Mucosa of descending colon (tissue), 3 donors: ENCODE measurements around the gene UBE2F. TPM values are rescaled to one million over a fixed set of nuclear protein-coding genes. Genes with fewer than 3 reads are reported as not detected.

ENCODE experiments used
- ATAC-seq: fragments of 200-7000 bp; cut with Tn5 transposase; one replicate; pipeline ENCODE4 v1.9.1; 2020; ENCODE audit warnings: mild to moderate bottlenecking, moderate library complexity
- DNase-seq, 3 donors: peaks; one replicate each; pipeline ENCODE4 v3.0.0-alpha.2; 2020
- H3K36me3 ChIP-seq: fragments of 200-600 bp; one replicate; pipeline ENCODE4 v1.8.0; 2021; ENCODE audit warnings: low read depth, mild to moderate bottlenecking
- H3K4me1 ChIP-seq: fragments of 200-600 bp; one replicate; pipeline ENCODE4 v1.8.0; 2021; ENCODE audit warnings: low read depth, mild to moderate bottlenecking
- H3K4me3 ChIP-seq: fragments of 200-600 bp; one replicate; pipeline ENCODE4 v1.8.0; 2021; ENCODE audit warnings: mild to moderate bottlenecking
- H3K9me3 ChIP-seq: fragments of 200-600 bp; one replicate; pipeline ENCODE4 v1.8.0; 2021; ENCODE audit warnings: mild to moderate bottlenecking
- intact Hi-C, 2 donors: fragments of 100-400 bp; cut with DNase I in 1 of 2; cut with micrococcal nuclease in 1 of 2; formaldehyde crosslinking; loops; one replicate each; pipeline versions ENCODE4 v1.11.0 to v1.11.1; 2022; cut with DNase I, micrococcal nuclease
- total RNA-seq, 3 donors: library from RNA; stranded (reverse); fragmentation: NEBNext Ultra II Directional in 2 of 3; extraction: Animal tissue kit (Norgen Biotek cat#: 25700) in 2 of 3; gene quantifications; one replicate each; pipeline versions ENCODE4 v1.2.1 to v1.2.4, GENCODE V29; 2021 to 2023
- TF ChIP-seq, protein P1 (sequence below): fragments of 200-600 bp; IDR thresholded peaks from one replicate; pipeline ENCODE4 v1.8.0; 2022; ENCODE audit warnings: antibody characterized with exemption, mild to moderate bottlenecking
- donor health status: DM: no; HTN: no; CAD: no; lungs with moderate emphysema.
- donor health status: DM: no; HTN: no; CAD: no.
- donor health status: DM: no; HTN: yes; CAD: no.

The UBE2F gene
- total RNA-seq, 3 donors from 2014 or later: 36.0 to 47.7 (median 40.4) TPM

DNA sequence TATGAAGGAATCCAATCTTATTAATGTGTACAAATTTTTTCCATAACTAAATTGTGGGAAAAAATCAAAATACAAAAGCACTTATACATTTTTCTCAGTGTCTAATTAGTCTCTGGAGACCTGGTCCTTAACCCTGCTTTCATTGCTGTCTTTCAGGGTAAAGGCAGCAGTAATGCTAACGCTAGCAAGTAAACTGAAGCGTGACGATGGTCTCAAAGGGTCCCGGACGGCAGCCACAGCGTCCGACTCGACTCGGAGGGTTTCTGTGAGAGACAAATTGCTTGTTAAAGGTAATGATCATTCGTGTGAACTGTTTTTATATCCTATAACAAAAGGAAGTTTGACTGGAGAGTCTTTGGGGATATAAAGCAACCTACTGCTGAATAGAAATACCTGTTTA, 6.1 kb downstream of the UBE2F start:
- no peaks in the 10 kb centered on the region for H3K9me3 ChIP-seq
- intact Hi-C loops: no loop called here
- H3K36me3 ChIP-seq: no peaks in the 10 kb centered on the region
- H3K4me1 ChIP-seq: peaks cover 15% of the 10 kb centered on the region
- TF ChIP-seq, protein P1, sequence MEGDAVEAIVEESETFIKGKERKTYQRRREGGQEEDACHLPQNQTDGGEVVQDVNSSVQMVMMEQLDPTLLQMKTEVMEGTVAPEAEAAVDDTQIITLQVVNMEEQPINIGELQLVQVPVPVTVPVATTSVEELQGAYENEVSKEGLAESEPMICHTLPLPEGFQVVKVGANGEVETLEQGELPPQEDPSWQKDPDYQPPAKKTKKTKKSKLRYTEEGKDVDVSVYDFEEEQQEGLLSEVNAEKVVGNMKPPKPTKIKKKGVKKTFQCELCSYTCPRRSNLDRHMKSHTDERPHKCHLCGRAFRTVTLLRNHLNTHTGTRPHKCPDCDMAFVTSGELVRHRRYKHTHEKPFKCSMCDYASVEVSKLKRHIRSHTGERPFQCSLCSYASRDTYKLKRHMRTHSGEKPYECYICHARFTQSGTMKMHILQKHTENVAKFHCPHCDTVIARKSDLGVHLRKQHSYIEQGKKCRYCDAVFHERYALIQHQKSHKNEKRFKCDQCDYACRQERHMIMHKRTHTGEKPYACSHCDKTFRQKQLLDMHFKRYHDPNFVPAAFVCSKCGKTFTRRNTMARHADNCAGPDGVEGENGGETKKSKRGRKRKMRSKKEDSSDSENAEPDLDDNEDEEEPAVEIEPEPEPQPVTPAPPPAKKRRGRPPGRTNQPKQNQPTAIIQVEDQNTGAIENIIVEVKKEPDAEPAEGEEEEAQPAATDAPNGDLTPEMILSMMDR: no peak
- DNase-seq (no peak), ATAC-seq (no peak)
- H3K4me3 ChIP-seq: no peak overlapping the region

DNA sequence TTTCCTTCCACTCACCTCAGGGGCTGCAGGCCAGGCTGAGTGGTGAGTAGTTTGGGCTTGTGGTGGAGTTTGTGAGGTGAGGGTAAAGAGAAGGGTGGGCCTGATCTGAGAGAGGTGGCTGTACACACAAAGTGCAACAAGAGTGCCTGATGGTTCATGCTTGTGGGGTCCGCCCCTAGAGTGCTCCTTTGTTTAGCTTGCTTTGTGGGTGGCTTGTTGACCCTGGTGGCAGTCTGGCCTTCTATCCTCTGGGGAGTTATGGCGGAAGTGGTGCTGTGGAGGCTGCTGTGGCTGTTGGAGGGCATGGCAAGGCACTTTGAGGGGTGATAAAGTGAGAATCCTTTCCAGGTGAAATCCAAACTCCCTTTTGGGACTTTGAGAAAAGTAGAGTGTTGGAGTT, 10.6 kb downstream of the UBE2F start:
- H3K36me3 ChIP-seq: no peaks in the 10 kb centered on the region
- TF ChIP-seq, protein P1: no peak
- intact Hi-C loops: no loop called here
- no peaks in the 10 kb centered on the region for H3K4me1 ChIP-seq
- no peak for DNase-seq
- no peak overlapping the region for H3K4me3 ChIP-seq
- no peaks in the 10 kb centered on the region for H3K9me3 ChIP-seq
- ATAC-seq: no peak

DNA sequence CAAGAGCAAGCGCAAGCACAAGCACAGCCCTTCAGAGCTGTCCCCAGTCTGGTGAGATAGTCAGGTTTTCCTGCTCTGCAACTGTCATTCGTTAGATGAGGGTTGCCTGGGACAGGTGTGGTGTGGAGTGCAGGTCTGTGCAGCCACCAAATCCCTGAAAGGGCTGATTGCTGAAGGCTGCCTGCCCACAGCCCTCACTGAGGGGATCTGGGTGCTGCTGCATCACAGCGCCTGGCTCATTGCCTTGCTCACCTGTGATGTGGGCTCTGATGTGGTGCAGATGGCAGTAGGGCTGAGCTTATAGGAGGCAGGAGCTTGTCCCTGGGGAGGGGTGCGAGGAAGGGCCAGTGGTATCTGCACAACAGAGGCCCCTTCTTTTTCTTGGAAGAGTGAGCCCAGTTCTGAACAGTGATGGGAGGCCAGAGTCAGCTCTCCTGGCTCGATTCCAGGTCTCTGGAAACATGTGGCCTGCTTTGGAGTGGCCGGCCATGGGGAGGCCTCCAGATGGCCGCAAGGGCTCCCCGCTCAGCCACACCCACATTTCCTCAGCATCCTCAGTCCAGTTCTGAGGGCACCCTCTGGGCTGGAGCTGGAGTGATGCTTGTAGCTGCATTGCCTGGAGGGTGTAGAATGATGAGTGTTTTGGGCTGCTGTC, 11.4 kb downstream of the UBE2F start:
- intact Hi-C loops: no loop called here
- DNase-seq: peak in 1 of 3 donors; percentile 12
- Histone ChIP-seq H3K9me3 (no peaks in the 10 kb centered on the region), H3K4me1 (no peaks in the 10 kb centered on the region), H3K4me3 (no peak overlapping the region), H3K36me3 (no peaks in the 10 kb centered on the region)
- TF ChIP-seq, protein P1: no peak
- peak; percentile 16 for ATAC-seq

DNA sequence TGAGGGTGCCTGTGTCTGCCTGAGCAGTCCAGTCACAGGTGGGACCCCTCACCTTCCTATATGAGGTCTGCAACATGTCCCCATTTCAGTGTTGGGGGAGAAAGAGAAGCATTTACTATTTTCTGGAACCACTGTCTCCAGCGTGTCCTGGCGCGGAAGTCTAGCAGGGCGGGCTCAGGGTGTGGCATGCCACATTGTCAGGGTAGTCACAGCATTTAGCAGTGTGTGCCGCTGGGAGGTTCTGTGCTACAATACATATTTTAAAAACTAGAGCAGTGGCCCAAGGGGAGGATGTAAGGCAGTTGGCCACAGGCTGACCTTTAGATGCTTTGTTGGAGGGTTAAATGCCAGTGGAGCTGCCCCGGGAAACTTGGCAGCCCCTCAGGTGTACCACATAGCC, 12.5 kb downstream of the UBE2F start:
- no peak overlapping the region for H3K4me3 ChIP-seq
- TF ChIP-seq, protein P1: no peak
- intact Hi-C loops: no loop called here
- H3K9me3 ChIP-seq: no peaks in the 10 kb centered on the region
- H3K36me3 ChIP-seq: no peaks in the 10 kb centered on the region
- DNase-seq: no peak
- ATAC-seq: no peak
- H3K4me1 ChIP-seq: no peaks in the 10 kb centered on the region

DNA sequence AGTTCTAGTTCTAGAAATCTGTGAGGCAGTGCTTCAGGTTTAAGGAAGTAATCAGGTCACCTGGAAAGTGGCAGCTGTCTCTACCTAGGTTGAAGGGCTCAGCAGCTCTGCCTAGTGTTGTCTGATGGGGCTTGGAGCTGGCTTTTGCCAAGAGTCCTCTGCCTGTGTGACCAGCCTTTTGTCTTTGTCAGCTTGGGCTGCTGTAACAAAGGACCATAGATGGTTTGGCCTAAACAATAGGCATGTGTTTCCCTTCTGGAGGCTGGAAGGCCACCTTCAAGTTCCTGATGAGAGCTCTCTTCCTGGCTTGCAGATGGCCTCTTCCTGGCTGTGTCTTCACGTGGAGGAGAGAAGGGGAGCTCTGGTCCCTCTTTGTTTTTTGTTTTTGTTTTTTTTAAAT, 13.3 kb downstream of the UBE2F start:
- no peak for ATAC-seq
- H3K36me3 ChIP-seq: no peaks in the 10 kb centered on the region

More for the DNA sequence above, 13.3 kb downstream of the UBE2F start:
- TF ChIP-seq, protein P1: no peak
- no peaks in the 10 kb centered on the region for H3K4me1 ChIP-seq
- intact Hi-C loops: no loop called here
- no peak overlapping the region for H3K4me3 ChIP-seq
- no peaks in the 10 kb centered on the region for H3K9me3 ChIP-seq
- DNase-seq: no peak
